Brain microvascular endothelial cell (primary cell): ENCODE measurements around the gene CACNA1E.
"Not testable (repeated sequence)": the region's sequence is repeated elsewhere in the genome, so short reads cannot be mapped to it uniquely, and the experiment has no call there.

ENCODE experiments used
- DNase-seq: peaks from one replicate; pipeline ENCODE4 v3.0.0-alpha.2; 2020
- H3K27ac ChIP-seq: fragments of 250-450 bp; sonication (Bioruptor Pico); 2 replicates; pipeline ENCODE4 v1.5.1; 2020; ENCODE audit warnings: mild to moderate bottlenecking, moderate library complexity
- H3K27me3 ChIP-seq: fragments of 250-450 bp; sonication (Bioruptor Pico); replicated peaks from 2 replicates; pipeline ENCODE4 v1.5.1; 2020; ENCODE audit warnings: mild to moderate bottlenecking
- H3K36me3 ChIP-seq: fragments of 250-450 bp; sonication (Bioruptor Pico); replicated peaks from 2 replicates; pipeline ENCODE4 v1.5.1; 2020; ENCODE audit warnings: mild to moderate bottlenecking
- H3K4me3 ChIP-seq: 2 replicates; pipeline ENCODE4 v1.5.1; 2011; ENCODE audit warnings: low read depth, mild to moderate bottlenecking, control low read depth, low read length, moderate library complexity
- in situ Hi-C: cut with HindIII; loops from 2 replicates; pipeline ENCODE4 v1.10.0; 2017; ENCODE audit warnings: low sequenced_read_pairs, low pct_ligation_motif_present
- TF ChIP-seq, protein P1 (sequence below): IDR thresholded peaks from 2 replicates; pipeline ENCODE4 v1.5.1; 2011; ENCODE audit warnings: low read depth, mild to moderate bottlenecking, moderate library complexity, low read length, control low read depth, inconsistent platforms; ENCODE audit errors: missing control alignments

Gene CACNA1E

DNA sequence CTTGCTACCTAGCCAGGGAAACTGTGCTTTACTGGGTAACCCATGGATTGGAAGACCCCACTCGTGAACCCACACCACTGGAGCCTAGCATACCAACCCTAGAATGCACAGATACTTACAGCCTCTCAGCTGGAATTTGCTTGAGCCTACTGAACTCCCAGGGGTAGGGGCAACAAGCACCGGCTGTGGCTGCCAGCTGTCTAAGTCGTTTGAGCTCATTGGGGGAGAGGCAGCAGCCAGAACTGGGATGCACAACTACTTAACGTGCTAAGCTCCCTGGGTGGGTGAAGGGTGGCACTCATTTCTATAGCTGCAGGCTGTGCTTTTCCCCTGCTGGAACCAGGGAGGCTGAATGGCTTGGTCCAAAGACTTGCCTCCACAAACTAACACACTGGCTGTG is 365.8 kb downstream of the CACNA1E start:
- no peaks in the 10 kb centered on the region for H3K36me3 ChIP-seq
- DNase-seq = no peak
- H3K27me3 ChIP-seq = no peaks in the 10 kb centered on the region
- no peak overlapping the region for H3K27ac ChIP-seq
- TF ChIP-seq, protein P1, sequence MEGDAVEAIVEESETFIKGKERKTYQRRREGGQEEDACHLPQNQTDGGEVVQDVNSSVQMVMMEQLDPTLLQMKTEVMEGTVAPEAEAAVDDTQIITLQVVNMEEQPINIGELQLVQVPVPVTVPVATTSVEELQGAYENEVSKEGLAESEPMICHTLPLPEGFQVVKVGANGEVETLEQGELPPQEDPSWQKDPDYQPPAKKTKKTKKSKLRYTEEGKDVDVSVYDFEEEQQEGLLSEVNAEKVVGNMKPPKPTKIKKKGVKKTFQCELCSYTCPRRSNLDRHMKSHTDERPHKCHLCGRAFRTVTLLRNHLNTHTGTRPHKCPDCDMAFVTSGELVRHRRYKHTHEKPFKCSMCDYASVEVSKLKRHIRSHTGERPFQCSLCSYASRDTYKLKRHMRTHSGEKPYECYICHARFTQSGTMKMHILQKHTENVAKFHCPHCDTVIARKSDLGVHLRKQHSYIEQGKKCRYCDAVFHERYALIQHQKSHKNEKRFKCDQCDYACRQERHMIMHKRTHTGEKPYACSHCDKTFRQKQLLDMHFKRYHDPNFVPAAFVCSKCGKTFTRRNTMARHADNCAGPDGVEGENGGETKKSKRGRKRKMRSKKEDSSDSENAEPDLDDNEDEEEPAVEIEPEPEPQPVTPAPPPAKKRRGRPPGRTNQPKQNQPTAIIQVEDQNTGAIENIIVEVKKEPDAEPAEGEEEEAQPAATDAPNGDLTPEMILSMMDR = no peak
- no peak overlapping the region for H3K4me3 ChIP-seq
- in situ Hi-C loops = no loop called here

- H3K36me3 ChIP-seq, H3K27ac ChIP-seq, in situ Hi-C loops, H3K27me3 ChIP-seq, DNase-seq, H3K4me3 ChIP-seq: not testable (repeated sequence)
Observed at GRCh38 chr1:181854212-181854611, 370.9 kb downstream of the CACNA1E start.

DNA sequence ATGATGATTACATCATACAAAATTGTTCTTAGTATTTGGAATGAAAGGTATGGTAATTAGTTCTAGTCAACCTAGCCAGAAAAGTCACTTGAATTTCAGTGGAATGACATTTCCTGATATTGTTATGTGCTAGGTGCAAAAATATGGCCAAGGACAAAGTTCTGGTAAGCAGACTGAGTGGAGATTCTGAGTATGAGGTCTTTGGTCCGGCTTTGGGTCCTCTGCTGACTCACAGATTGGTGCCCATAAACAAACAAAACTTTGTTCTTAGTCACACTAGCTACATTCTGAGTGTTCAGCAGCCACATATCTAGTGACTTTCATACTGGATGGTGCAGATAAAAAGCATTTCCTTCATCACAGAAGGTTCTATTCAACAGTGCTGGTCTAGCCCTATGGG is 372.1 kb downstream of the CACNA1E start:
- H3K4me3 ChIP-seq = no peak overlapping the region
- H3K27me3 ChIP-seq = no peaks in the 10 kb centered on the region
- DNase-seq = no peak
- no peak overlapping the region for H3K27ac ChIP-seq
- in situ Hi-C loops = no loop called here
- H3K36me3 ChIP-seq = no peaks in the 10 kb centered on the region
- TF ChIP-seq, protein P1 = no peak
